SK-N-SH (cell line): Measurements from ENCODE around the gene TMLHE. TPM values are rescaled to one million over a fixed set of nuclear protein-coding genes. Genes with fewer than 3 reads are reported as not detected.

Source experiments
- CTCF ChIA-PET: fragments of 300-600, 350-600 bp; formaldehyde crosslinking; extraction: SDS; loops from one replicate; lab custom pipeline; 2021; lab: Yijun Ruan, JAX
- POLR2A ChIA-PET: fragments of 350-600 bp; sonication (Branson Sonifier 250); formaldehyde crosslinking; extraction: SDS; loops from one replicate; lab custom pipeline; 2020; ENCODE audit warnings: antibody characterized with exemption, inconsistent platforms; lab: Yijun Ruan, JAX
- DNase-seq: peaks from one replicate; pipeline ENCODE4 v3.0.0; 2012
- H2AFZ ChIP-seq: fragments of 200-600 bp; sonication (generic); 2 replicates; pipeline ENCODE4 v1.8.1; 2016; ENCODE audit warnings: antibody characterized with exemption, mild to moderate bottlenecking, low read depth
- H3F3A ChIP-seq: fragments of 200-600 bp; sonication (generic); replicated peaks from 2 replicates; pipeline ENCODE3; 2016; ENCODE audit warnings: antibody characterized with exemption, mild to moderate bottlenecking; ENCODE audit not compliant: insufficient read depth
- H3K27ac ChIP-seq, 2 experiments: fragments of 200-500 bp in 1 of 2; fragments of 200-600 bp in 1 of 2; sonication (Bioruptor generic) in 1 of 2; sonication (generic), shearing (Covaris generic) in 1 of 2; 2 replicates each; pipeline versions ENCODE4 v1.5.1 to v1.6.1; 2014 to 2016; ENCODE audit warnings: low read depth in 2 of 2, inconsistent platforms in 1 of 2, low read length in 1 of 2, mild to moderate bottlenecking in 1 of 2, mixed read lengths in 1 of 2
- H3K27me3 ChIP-seq: fragments of 200-600 bp; sonication (generic), shearing (Covaris generic); 2 replicates; pipeline ENCODE4 v1.6.1; 2016; ENCODE audit warnings: mixed run types; ENCODE audit not compliant: insufficient read depth
- H3K36me3 ChIP-seq, 2 experiments: fragments of 200-500 bp in 1 of 2; fragments of 200-600 bp in 1 of 2; sonication (Bioruptor generic) in 1 of 2; sonication (generic) in 1 of 2; replicated peaks in 1 of 2; 2 replicates each; pipeline versions ENCODE3 to v1.5.1; 2014 to 2016; ENCODE audit warnings: low read length in 1 of 2, mild to moderate bottlenecking in 1 of 2; ENCODE audit not compliant: insufficient read depth in 2 of 2, control insufficient read depth in 1 of 2
- H3K4me1 ChIP-seq, 2 experiments: fragments of 200-500 bp in 1 of 2; fragments of 200-600 bp in 1 of 2; sonication (Bioruptor generic) in 1 of 2; sonication (generic), shearing (Covaris generic) in 1 of 2; 2 replicates each; pipeline versions ENCODE4 v1.5.1 to v1.6.1; 2014 to 2016; ENCODE audit warnings: low read depth in 1 of 2, low read length in 1 of 2, mixed run types in 1 of 2; ENCODE audit not compliant: insufficient read depth in 2 of 2, control insufficient read depth in 1 of 2
- H3K4me2 ChIP-seq: fragments of 200-600 bp; sonication (generic), shearing (Covaris generic); 2 replicates; pipeline ENCODE4 v1.6.1; 2017; ENCODE audit warnings: mixed run types
- H3K4me3 ChIP-seq, 2 experiments: fragments of 200-500 bp in 1 of 2; fragments of 200-600 bp in 1 of 2; sonication (Bioruptor generic) in 1 of 2; sonication (generic), shearing (Covaris generic) in 1 of 2; 2 replicates each; pipeline versions ENCODE4 v1.5.1 to v1.8.1; 2014 to 2016; ENCODE audit warnings: low read depth in 2 of 2, inconsistent platforms in 1 of 2, low read length in 1 of 2, mild to moderate bottlenecking in 1 of 2, mixed read lengths in 1 of 2, moderate library complexity in 1 of 2
- H3K79me2 ChIP-seq: fragments of 200-600 bp; sonication (generic); 2 replicates; pipeline ENCODE4 v1.8.1; 2017; ENCODE audit warnings: mild to moderate bottlenecking; ENCODE audit not compliant: insufficient read depth
- H3K9ac ChIP-seq: fragments of 200-600 bp; sonication (generic); 2 replicates; pipeline ENCODE4 v1.6.1; 2017; ENCODE audit warnings: mixed run types
- H3K9me2 ChIP-seq: fragments of 200-600 bp; sonication (generic); 2 replicates; pipeline ENCODE4 v1.6.1; 2017; ENCODE audit warnings: mixed run types
- H3K9me3 ChIP-seq: fragments of 200-600 bp; sonication (generic); 2 replicates; pipeline ENCODE4 v1.6.1; 2017; ENCODE audit warnings: mixed run types, mild to moderate bottlenecking, moderate library complexity
- H4K20me1 ChIP-seq: fragments of 200-600 bp; sonication (generic); 2 replicates; pipeline ENCODE4 v1.6.1; 2017; ENCODE audit warnings: mild to moderate bottlenecking, mixed run types; ENCODE audit not compliant: insufficient read depth
- CHD2 ChIP-seq: fragments of 150-350 bp; IDR thresholded peaks from 2 replicates; pipeline ENCODE4 v1.6.1; 2018; ENCODE audit warnings: low read length; ENCODE audit not compliant: partially characterized antibody
- CTCF ChIP-seq: fragments of 200-600 bp; sonication (generic); IDR thresholded peaks from 2 replicates; pipeline ENCODE4 v1.6.1; 2017; ENCODE audit warnings: antibody characterized with exemption, mild to moderate bottlenecking, moderate library complexity
- ELF1 ChIP-seq: IDR thresholded peaks from 2 replicates; pipeline ENCODE4 v1.4.0; 2012
- EP300 ChIP-seq, 2 experiments: IDR thresholded peaks; 2 replicates each; pipeline versions ENCODE4 v1.4.0 to v1.6.1; 2012; ENCODE audit warnings: borderline replicate concordance in 1 of 2, low read depth in 1 of 2, low read length in 1 of 2
- EZH2phosphoT487 ChIP-seq: fragments of 200-600 bp; sonication (generic); IDR thresholded peaks from 2 replicates; pipeline ENCODE4 v1.6.1; 2017; ENCODE audit warnings: low read depth, mixed run types, mild to moderate bottlenecking, antibody characterized with exemption, moderate library complexity, borderline replicate concordance
- FOSL2 ChIP-seq: IDR thresholded peaks from 2 replicates; pipeline ENCODE4 v1.4.0; 2012; ENCODE audit warnings: low read depth, mild to moderate bottlenecking, moderate library complexity, borderline replicate concordance
- FOXJ3 ChIP-seq: sonication (generic); formaldehyde crosslinking; IDR thresholded peaks from 2 replicates; pipeline ENCODE4 v1.5.1; 2020; ENCODE audit warnings: mild to moderate bottlenecking, missing genetic modification reagents
- FOXM1 ChIP-seq: IDR thresholded peaks from 2 replicates; pipeline ENCODE4 v1.4.0; 2012; ENCODE audit warnings: low read depth, mild to moderate bottlenecking
- GATA2 ChIP-seq: sonication (generic); formaldehyde crosslinking; IDR thresholded peaks from 2 replicates; pipeline ENCODE4 v1.5.0; 2020; ENCODE audit warnings: mild to moderate bottlenecking, missing genetic modification reagents
- JUND ChIP-seq: IDR thresholded peaks from 2 replicates; pipeline ENCODE4 v1.4.0; 2012
- MEF2A ChIP-seq: IDR thresholded peaks from 2 replicates; pipeline ENCODE4 v1.4.0; 2012; ENCODE audit warnings: low read depth, borderline replicate concordance
- NFIC ChIP-seq: IDR thresholded peaks from 2 replicates; pipeline ENCODE4 v1.4.0; 2012; ENCODE audit warnings: borderline replicate concordance
- NRF1 ChIP-seq: IDR thresholded peaks from 2 replicates; pipeline ENCODE4 v1.6.1; 2012; ENCODE audit warnings: low read depth, mild to moderate bottlenecking, low read length
- POLR2AphosphoS5 ChIP-seq: IDR thresholded peaks from 2 replicates; pipeline ENCODE4 v1.6.1; 2012; ENCODE audit warnings: low read depth, low read length
- RXRA ChIP-seq: IDR thresholded peaks from 2 replicates; pipeline ENCODE4 v1.4.0; 2012; ENCODE audit warnings: low read depth, mild to moderate bottlenecking, borderline replicate concordance
- SIN3A ChIP-seq: IDR thresholded peaks from 2 replicates; pipeline ENCODE4 v1.6.1; 2012; ENCODE audit warnings: low read depth, mild to moderate bottlenecking, low read length, moderate library complexity, borderline replicate concordance
- TAF1 ChIP-seq: IDR thresholded peaks from 2 replicates; pipeline ENCODE4 v1.6.1; 2012; ENCODE audit warnings: low read depth, mild to moderate bottlenecking, low read length, moderate library complexity, borderline replicate concordance
- TCF12 ChIP-seq: IDR thresholded peaks from 2 replicates; pipeline ENCODE4 v1.4.0; 2012
- YY1 ChIP-seq: IDR thresholded peaks from 2 replicates; pipeline ENCODE4 v1.4.0; 2012; ENCODE audit warnings: low read depth, mild to moderate bottlenecking
- WGBS: methylation state at CpG from one replicate; pipeline ENCODE4 v1.1.6; 2017; ENCODE audit warnings: low lambda C conversion rate; 5-methylcytosine and 5-hydroxymethylcytosine counted together
- polyA plus RNA-seq, 3 experiments: library from polyadenylated mRNA; depleted of rRNA; stranded (reverse); fragments of >200 nt; gene quantifications; 2 replicates each; pipeline ENCODE4 v1.2.3, GENCODE V29; 2012
- TF ChIP-seq, protein P1 (sequence below): IDR thresholded peaks from 2 replicates; pipeline ENCODE4; 2012
- TF ChIP-seq, protein P2 (sequence below): IDR thresholded peaks from 2 replicates; pipeline ENCODE4 v1.4.0; 2012; ENCODE audit warnings: low read depth, borderline replicate concordance
- TF ChIP-seq, protein P3 (sequence below): IDR thresholded peaks from 2 replicates; pipeline ENCODE4 v1.4.0; 2012; ENCODE audit warnings: low read depth, borderline replicate concordance

TMLHE gene
- polyA plus RNA-seq, 1 of the 3 experiments (the other 2 are of a cell fraction) = 11.3 TPM

DNA sequence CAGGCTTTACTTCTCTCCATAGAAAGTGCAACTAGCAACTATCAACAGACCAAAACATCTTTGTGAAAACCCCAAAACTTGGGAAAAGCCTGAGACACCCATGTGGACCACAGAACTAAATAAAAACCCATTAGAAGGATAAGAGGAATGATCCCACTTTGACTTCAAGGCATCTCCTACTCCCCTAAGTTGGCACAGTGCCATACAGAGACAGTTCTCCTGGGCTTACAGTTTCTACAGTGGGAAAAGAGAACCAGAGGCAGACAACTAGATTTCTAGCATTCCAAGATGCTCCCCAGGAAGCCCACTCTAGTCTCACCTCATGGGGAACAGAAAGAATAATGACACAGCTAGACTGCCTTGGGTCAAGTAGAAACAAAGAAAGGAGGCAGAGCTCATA, 20.4 kb downstream of the TMLHE start:
- Histone ChIP-seq H3K79me2 (peaks cover 9% of the 10 kb centered on the region; the same call in 1 of the 2 replicates), H3K36me3 (peaks cover 0 to 3% of the 10 kb centered on the region in 2 experiments), H3K9me3 (peaks cover 25% of the 10 kb centered on the region), H3K9me2 (no peaks in the 10 kb centered on the region), H4K20me1 (no peaks in the 10 kb centered on the region), H2AFZ (no peak overlapping the region), H3F3A (no peaks in the 10 kb centered on the region), H3K4me2 (no peak overlapping the region), H3K9ac (no peak overlapping the region), H3K27ac (no peak overlapping the region), H3K4me1 (no peaks in the 10 kb centered on the region), H3K27me3 (no peaks in the 10 kb centered on the region), H3K4me3 (no peak overlapping the region)
- CTCF ChIA-PET = no interaction called here
- POLR2A ChIA-PET = no interaction called here
- no peak for DNase-seq
- no peak for TF ChIP-seq CHD2
- no peak for TF ChIP-seq POLR2AphosphoS5
- no peak for TF ChIP-seq MEF2A
- no peak for TF ChIP-seq TCF12
- TF ChIP-seq NFIC = no peak
- TF ChIP-seq CTCF = no peak
- no peak for TF ChIP-seq GATA2 (CRISPR knock-in tag)
- TF ChIP-seq SIN3A = no peak
- no peak for TF ChIP-seq ELF1
- TF ChIP-seq, protein P1, sequence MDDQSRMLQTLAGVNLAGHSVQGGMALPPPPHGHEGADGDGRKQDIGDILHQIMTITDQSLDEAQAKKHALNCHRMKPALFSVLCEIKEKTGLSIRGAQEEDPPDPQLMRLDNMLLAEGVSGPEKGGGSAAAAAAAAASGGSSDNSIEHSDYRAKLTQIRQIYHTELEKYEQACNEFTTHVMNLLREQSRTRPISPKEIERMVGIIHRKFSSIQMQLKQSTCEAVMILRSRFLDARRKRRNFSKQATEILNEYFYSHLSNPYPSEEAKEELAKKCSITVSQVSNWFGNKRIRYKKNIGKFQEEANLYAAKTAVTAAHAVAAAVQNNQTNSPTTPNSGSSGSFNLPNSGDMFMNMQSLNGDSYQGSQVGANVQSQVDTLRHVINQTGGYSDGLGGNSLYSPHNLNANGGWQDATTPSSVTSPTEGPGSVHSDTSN = no peak
- TF ChIP-seq FOXM1 = no peak
- TF ChIP-seq YY1 = no peak
- TF ChIP-seq, protein P2, sequence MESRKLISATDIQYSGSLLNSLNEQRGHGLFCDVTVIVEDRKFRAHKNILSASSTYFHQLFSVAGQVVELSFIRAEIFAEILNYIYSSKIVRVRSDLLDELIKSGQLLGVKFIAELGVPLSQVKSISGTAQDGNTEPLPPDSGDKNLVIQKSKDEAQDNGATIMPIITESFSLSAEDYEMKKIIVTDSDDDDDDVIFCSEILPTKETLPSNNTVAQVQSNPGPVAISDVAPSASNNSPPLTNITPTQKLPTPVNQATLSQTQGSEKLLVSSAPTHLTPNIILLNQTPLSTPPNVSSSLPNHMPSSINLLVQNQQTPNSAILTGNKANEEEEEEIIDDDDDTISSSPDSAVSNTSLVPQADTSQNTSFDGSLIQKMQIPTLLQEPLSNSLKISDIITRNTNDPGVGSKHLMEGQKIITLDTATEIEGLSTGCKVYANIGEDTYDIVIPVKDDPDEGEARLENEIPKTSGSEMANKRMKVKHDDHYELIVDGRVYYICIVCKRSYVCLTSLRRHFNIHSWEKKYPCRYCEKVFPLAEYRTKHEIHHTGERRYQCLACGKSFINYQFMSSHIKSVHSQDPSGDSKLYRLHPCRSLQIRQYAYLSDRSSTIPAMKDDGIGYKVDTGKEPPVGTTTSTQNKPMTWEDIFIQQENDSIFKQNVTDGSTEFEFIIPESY = no peak
- TF ChIP-seq FOSL2 = no peak

DNA sequence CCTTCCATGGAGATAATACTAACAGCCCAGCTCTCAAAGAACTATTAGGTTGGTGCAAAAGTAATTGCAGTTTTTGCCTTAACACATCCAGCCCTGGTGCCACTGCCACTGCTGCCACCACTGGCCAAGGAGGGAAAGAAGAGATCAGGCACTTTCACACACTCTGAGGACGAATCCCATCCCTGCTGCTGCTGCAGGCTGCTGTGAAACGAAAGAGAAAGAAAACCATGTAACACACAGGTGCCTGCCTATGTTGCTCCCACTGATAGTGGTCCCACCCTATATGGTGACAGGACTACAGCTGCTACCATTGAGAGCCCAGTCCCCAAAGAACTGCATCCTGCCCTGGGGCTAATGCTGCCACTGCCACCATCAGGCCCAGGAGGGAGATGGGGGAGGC, 35.1 kb downstream of the TMLHE start:
- 63% methylated on average over 1 of the region's 2 CpGs for WGBS
- Histone ChIP-seq H3K27me3 (no peaks in the 10 kb centered on the region), H3F3A (no peaks in the 10 kb centered on the region), H3K79me2 (peaks cover 19% of the 10 kb centered on the region), H3K36me3 (no peaks in the 10 kb centered on the region), H3K4me3 (no peak overlapping the region), H3K4me1 (no peaks in the 10 kb centered on the region), H3K9me3 (0 out of 2 replicates have a peak, but pooled peaks cover 3% of the 10 kb centered on the region), H3K27ac (no peak overlapping the region), H4K20me1 (no peaks in the 10 kb centered on the region), H2AFZ (no peak overlapping the region), H3K9me2 (no peaks in the 10 kb centered on the region), H3K9ac (no peak overlapping the region), H3K4me2 (no peak overlapping the region)
- ChIA-PET POLR2A (no interaction called here), CTCF (interaction anchor here (0.6 to 0.7 kb wide), 2 partner anchors 17 to 660 kb away, joined by 3 read pairs; no protein-coding TSS in a partner anchor)
- DNase-seq = no peak
- TF ChIP-seq, protein P3, sequence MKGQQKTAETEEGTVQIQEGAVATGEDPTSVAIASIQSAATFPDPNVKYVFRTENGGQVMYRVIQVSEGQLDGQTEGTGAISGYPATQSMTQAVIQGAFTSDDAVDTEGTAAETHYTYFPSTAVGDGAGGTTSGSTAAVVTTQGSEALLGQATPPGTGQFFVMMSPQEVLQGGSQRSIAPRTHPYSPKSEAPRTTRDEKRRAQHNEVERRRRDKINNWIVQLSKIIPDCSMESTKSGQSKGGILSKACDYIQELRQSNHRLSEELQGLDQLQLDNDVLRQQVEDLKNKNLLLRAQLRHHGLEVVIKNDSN = no peak
- no peak for TF ChIP-seq GATA2 (CRISPR knock-in tag)
- no peak for TF ChIP-seq FOXJ3 (CRISPR knock-in tag)
- no peak for TF ChIP-seq FOXM1
- TF ChIP-seq, protein P1 = no peak
- TF ChIP-seq NFIC = no peak
- no peak for TF ChIP-seq EP300 (IDR thresholded peaks at IDR 0.05; ENCODE audit: borderline replicate concordance in 1 of 2, low read depth in 1 of 2, low read length in 1 of 2)
- no peak for TF ChIP-seq TAF1
- TF ChIP-seq EZH2phosphoT487 = no peak
- no peak for TF ChIP-seq RXRA
- TF ChIP-seq JUND = no peak
- no peak for TF ChIP-seq NRF1
